Gastrocnemius medialis (tissue), 4 donors: ENCODE data around the gene BNC2. TPM values are rescaled to one million over a fixed set of nuclear protein-coding genes. Genes with fewer than 3 reads are reported as not detected.

ENCODE experiments used
- ATAC-seq, 2 donors: fragments of 150-250 bp; one replicate each; pipeline ENCODE4 v1.9.1; 2016
- DNase-seq, 2 donors: peaks; one replicate each; pipeline ENCODE4 v3.0.0-alpha.2; 2019
- H3K27ac ChIP-seq, 4 donors: fragments of 200-600 bp; sonication (generic); 1 replicate in 1 of 4; 2 replicates in 3 of 4; pipeline ENCODE4 v1.5.1; 2016 to 2018; ENCODE audit warnings: mild to moderate bottlenecking in 2 of 4, moderate library complexity in 1 of 4
- H3K27me3 ChIP-seq, 3 donors: fragments of 200-600 bp; sonication (generic) in 2 of 3; 1 replicate in 1 of 3; 2 replicates in 2 of 3; pipeline versions ENCODE4 v1.5.1 to v1.6.0; 2016 to 2019; ENCODE audit warnings: mild to moderate bottlenecking in 1 of 3, moderate library complexity in 1 of 3
- H3K36me3 ChIP-seq, 2 donors: fragments of 200-600 bp; sonication (generic) in 1 of 2; one replicate each; pipeline ENCODE4 v1.5.1; 2017 to 2018
- H3K4me1 ChIP-seq, 2 donors: fragments of 200-600 bp; sonication (generic) in 1 of 2; one replicate each; pipeline ENCODE4 v1.5.1; 2016 to 2017; ENCODE audit warnings: mild to moderate bottlenecking in 2 of 2
- H3K4me3 ChIP-seq, 4 donors: fragments of 200-600 bp; sonication (generic) in 3 of 4; 1 replicate in 1 of 4; 2 replicates in 3 of 4; pipeline ENCODE4 v1.5.1; 2016 to 2019; ENCODE audit warnings: mild to moderate bottlenecking in 2 of 4
- H3K9me3 ChIP-seq, 3 donors: fragments of 200-600 bp; sonication (generic) in 2 of 3; 1 replicate in 1 of 3; 2 replicates in 2 of 3; pipeline ENCODE4 v1.5.1; 2016 to 2019
- CTCF ChIP-seq, 5 experiments: fragments of 450-650 bp in 3 of 5; fragments of 200-600 bp in 2 of 5; sonication (generic) in 2 of 5; IDR thresholded peaks in 4 of 5; conservative IDR thresholded peaks in 1 of 5; 1 replicate in 4 of 5; 2 replicates in 1 of 5; pipeline ENCODE4 v1.5.1; 2016 to 2019; ENCODE audit warnings: antibody characterized with exemption in 5 of 5, mild to moderate bottlenecking in 3 of 5, moderate library complexity in 3 of 5
- POLR2A ChIP-seq, 2 donors: fragments of 450-650 bp; IDR thresholded peaks; one replicate each; pipeline ENCODE4 v1.6.1; 2017; ENCODE audit warnings: antibody characterized with exemption in 2 of 2, mild to moderate bottlenecking in 2 of 2, moderate library complexity in 2 of 2
- in situ Hi-C, 4 donors: fragments of 200-750 bp; cut with MboI; loops; one replicate each; pipeline versions ENCODE4 v1.15.0 to v1.8.0; 2017; ENCODE audit warnings: low sequenced_read_pairs in 4 of 4
- intact Hi-C: fragments of 100-400 bp; cut with DNase I; formaldehyde crosslinking; loops from one replicate; pipeline ENCODE4 v1.15.1; 2023; ENCODE audit warnings: low total_unique reads
- total RNA-seq, 4 donors: library from RNA; depleted of rRNA; stranded (reverse); fragments of >200 nt; gene quantifications; one replicate each; pipeline versions ENCODE4 v1.1.0 to v1.2.3, GENCODE V29; 2016

BNC2 gene
- total RNA-seq, 4 donors from 2014 or later = 40.9 to 122 (median 68.7) TPM

- intact Hi-C loops = no loop called here
- Histone ChIP-seq H3K9me3 (no peaks in the 10 kb centered on the region), H3K27ac (peak overlapping the region in 3 of 4 donors; percentile 3 to 78 (median 17)), H3K36me3 (no peaks in the 10 kb centered on the region), H3K4me1 (peaks cover 22 to 44% of the 10 kb centered on the region in 2 donors), H3K4me3 (no peak overlapping the region), H3K27me3 (no peaks in the 10 kb centered on the region)
- no peak for TF ChIP-seq POLR2A (IDR thresholded peaks at IDR 0.05)
- no peak for TF ChIP-seq CTCF (IDR thresholded peaks at IDR 0.05 in 4 of 5, conservative IDR thresholded peaks at IDR 0.05 in 1 of 5)
- DNase-seq (no peak), ATAC-seq (no peak)
- in situ Hi-C loops = loop anchor here in 1 of 4 donors (10.0 kb wide), 1 partner anchor 241 kb away; no protein-coding TSS in a partner anchor
Observed at GRCh38 chr9:16623989-16624743, 246.3 kb downstream of the BNC2 start.

GRCh38 chr9:16622541-16622940, 247.9 kb downstream of the BNC2 start:
- TF ChIP-seq POLR2A (IDR thresholded peaks at IDR 0.05) (no peak), CTCF (IDR thresholded peaks at IDR 0.05 in 4 of 5, conservative IDR thresholded peaks at IDR 0.05 in 1 of 5) (no peak)
- H3K4me1 ChIP-seq = peaks cover 22 to 40% of the 10 kb centered on the region in 2 donors
- in situ Hi-C loops = loop anchor here in 1 of 4 donors (10.0 kb wide), 1 partner anchor 242 kb away; no protein-coding TSS in a partner anchor

GRCh38 chr9:16619914-16620520, 250.5 kb downstream of the BNC2 start:
- Histone ChIP-seq H3K4me1 (peaks cover 8 to 15% of the 10 kb centered on the region in 2 donors), H3K9me3 (no peaks in the 10 kb centered on the region), H3K4me3 (no peak overlapping the region), H3K36me3 (no peaks in the 10 kb centered on the region), H3K27me3 (no peaks in the 10 kb centered on the region), H3K27ac (no peak overlapping the region)
- no peak for ATAC-seq
- no peak for DNase-seq
- intact Hi-C loops (no loop called here), in situ Hi-C loops (loop anchor here in 1 of 4 donors (10.0 kb wide), 1 partner anchor 245 kb away; no protein-coding TSS in a partner anchor)
- TF ChIP-seq CTCF (IDR thresholded peaks at IDR 0.05 in 4 of 5, conservative IDR thresholded peaks at IDR 0.05 in 1 of 5) (no peak), POLR2A (IDR thresholded peaks at IDR 0.05) (no peak)

More at GRCh38 chr9:16622541-16622940, 247.9 kb downstream of the BNC2 start:
- no peak for ATAC-seq
- no peaks in the 10 kb centered on the region for H3K27me3 ChIP-seq
- no peaks in the 10 kb centered on the region for H3K9me3 ChIP-seq
- no peaks in the 10 kb centered on the region for H3K36me3 ChIP-seq
- no peak for DNase-seq
- H3K4me3 ChIP-seq = no peak overlapping the region
- intact Hi-C loops = no loop called here
- peak overlapping the region in 2 of 4 donors; percentile 39 to 52 for H3K27ac ChIP-seq

- Histone ChIP-seq H3K4me1 (peaks cover 1 to 9% of the 10 kb centered on the region in 2 donors), H3K36me3 (no peaks in the 10 kb centered on the region), H3K4me3 (no peak overlapping the region), H3K27me3 (no peaks in the 10 kb centered on the region), H3K9me3 (no peaks in the 10 kb centered on the region), H3K27ac (no peak overlapping the region)
- in situ Hi-C loops (no loop called here), intact Hi-C loops (no loop called here)
- ATAC-seq = no peak
- no peak for DNase-seq
- no peak for TF ChIP-seq POLR2A (IDR thresholded peaks at IDR 0.05)
- no peak for TF ChIP-seq CTCF (IDR thresholded peaks at IDR 0.05 in 4 of 5, conservative IDR thresholded peaks at IDR 0.05 in 1 of 5)
Observed at GRCh38 chr9:16619402-16619801, 251.1 kb downstream of the BNC2 start.
